Neural progenitor cell (in vitro differentiated cells): ENCODE data around the gene WWOX. TPM values are rescaled to one million over a fixed set of nuclear protein-coding genes. Genes with fewer than 3 reads are reported as not detected.
"Not testable (repeated sequence)": the region's sequence is repeated elsewhere in the genome, so short reads cannot be mapped to it uniquely, and the experiment has no call there.

Source experiments
- DNase-seq: peaks from one replicate; pipeline ENCODE4 v3.0.0-alpha.2; 2016; ENCODE audit warnings: low spot score
- H2AFZ ChIP-seq: fragments of 200-600 bp; sonication (generic); replicated peaks from 2 replicates; pipeline ENCODE4 v1.6.1; 2016; ENCODE audit warnings: antibody characterized with exemption
- H3F3A ChIP-seq: fragments of 200-600 bp; sonication (generic); 2 replicates; pipeline ENCODE4 v1.6.1; 2016; ENCODE audit warnings: antibody characterized with exemption, low read depth
- H3K27ac ChIP-seq: fragments of 200-600 bp; sonication (generic); 2 replicates; pipeline ENCODE4 v1.5.1; 2016; ENCODE audit warnings: mild to moderate bottlenecking
- H3K27me3 ChIP-seq: fragments of 200-600 bp; sonication (generic); 2 replicates; pipeline ENCODE4 v1.6.1; 2016; ENCODE audit warnings: mild to moderate bottlenecking, moderate library complexity
- H3K36me3 ChIP-seq: fragments of 200-600 bp; sonication (generic); 2 replicates; pipeline ENCODE4 v1.5.1; 2016
- H3K4me1 ChIP-seq: fragments of 200-600 bp; sonication (generic); 2 replicates; pipeline ENCODE4 v1.6.1; 2016; ENCODE audit warnings: mixed run types
- H3K4me2 ChIP-seq: fragments of 200-600 bp; sonication (generic); 2 replicates; pipeline ENCODE4 v1.6.1; 2016
- H3K4me3 ChIP-seq: fragments of 200-600 bp; sonication (generic); 2 replicates; pipeline ENCODE4 v1.5.1; 2016
- H3K79me2 ChIP-seq: fragments of 200-600 bp; sonication (generic); 2 replicates; pipeline ENCODE4 v1.6.1; 2016; ENCODE audit warnings: low read depth
- H3K9ac ChIP-seq: fragments of 200-600 bp; sonication (generic); 2 replicates; pipeline ENCODE4 v1.6.1; 2016
- H3K9me3 ChIP-seq: fragments of 200-600 bp; sonication (generic); 2 replicates; pipeline ENCODE4 v1.5.1; 2016; ENCODE audit warnings: low read depth
- H4K20me1 ChIP-seq: fragments of 200-600 bp; sonication (generic); 2 replicates; pipeline ENCODE4 v1.6.1; 2016; ENCODE audit warnings: low read depth
- H3K27ac Mint-ChIP-seq: 3 replicates; pipeline ENCODE4 v1.8.0; 2021; ENCODE audit warnings: mixed read lengths
- H3K27me3 Mint-ChIP-seq: 2 replicates; pipeline ENCODE4 v1.8.0; 2022; ENCODE audit warnings: low read depth, mild to moderate bottlenecking, inconsistent platforms, moderate library complexity, mixed read lengths; ENCODE audit not compliant: insufficient read depth
- H3K36me3 Mint-ChIP-seq: 3 replicates; pipeline ENCODE4 v1.8.0; 2021; ENCODE audit warnings: mixed read lengths
- H3K4me1 Mint-ChIP-seq: 3 replicates; pipeline ENCODE4 v1.8.0; 2021; ENCODE audit warnings: mixed read lengths
- H3K4me3 Mint-ChIP-seq: 3 replicates; pipeline ENCODE4 v1.8.0; 2021; ENCODE audit warnings: mild to moderate bottlenecking, moderate library complexity, mixed read lengths
- H3K9me3 Mint-ChIP-seq: 3 replicates; pipeline ENCODE4 v1.8.0; 2020; ENCODE audit warnings: mixed read lengths
- EZH2 ChIP-seq: fragments of 200-600 bp; sonication (generic); IDR thresholded peaks from 2 replicates; pipeline ENCODE4 v1.6.1; 2017; ENCODE audit warnings: antibody characterized with exemption, mild to moderate bottlenecking, moderate library complexity
- EZH2phosphoT487 ChIP-seq: fragments of 200-600 bp; sonication (generic); IDR thresholded peaks from 2 replicates; pipeline ENCODE4 v1.6.1; 2017; ENCODE audit warnings: antibody characterized with exemption
- total RNA-seq: library from RNA; depleted of rRNA; stranded (reverse); fragments of >200 nt; gene quantifications from 2 replicates; pipeline ENCODE4 v1.2.3, GENCODE V29; 2015; ENCODE audit warnings: low replicate concordance
- TF ChIP-seq, protein P1 (sequence below): fragments of 200-600 bp; sonication (generic); IDR thresholded peaks from 2 replicates; pipeline ENCODE4 v1.5.1; 2017; ENCODE audit warnings: antibody characterized with exemption, mild to moderate bottlenecking

WWOX gene
- total RNA-seq, 1 donor from 2014 or later = 63.7 TPM

DNA sequence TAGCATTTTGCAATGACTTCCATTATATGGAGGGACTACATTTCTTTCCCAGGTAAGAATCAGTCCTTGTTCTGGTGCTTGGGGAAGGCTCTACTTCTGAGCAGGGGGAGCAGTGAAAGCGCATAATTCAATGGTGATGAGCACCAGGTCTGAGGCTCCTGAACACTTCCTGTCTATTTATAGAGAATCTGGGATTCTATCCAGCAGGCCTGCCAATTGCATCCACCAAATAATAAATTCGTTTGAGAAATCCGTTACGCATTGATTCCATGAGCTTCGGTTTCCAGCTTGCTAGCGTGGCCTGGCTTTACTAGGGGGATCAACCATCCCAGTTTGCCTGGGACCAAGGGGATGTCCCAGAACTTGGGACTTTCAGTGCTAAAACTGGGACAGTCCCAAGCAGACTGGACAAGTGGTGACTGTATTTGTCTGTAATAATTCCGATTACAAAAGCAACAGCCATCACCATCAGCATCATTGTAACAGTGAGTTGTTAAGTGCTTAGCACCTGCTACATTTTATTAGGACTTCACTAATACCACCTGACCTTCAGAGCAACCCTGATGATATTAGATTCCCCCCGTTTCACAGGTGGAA, 1151.1 kb downstream of the WWOX start:
- H3K4me3 Mint-ChIP-seq = no peak overlapping the region
- Histone ChIP-seq H3K79me2 (no peaks in the 10 kb centered on the region), H3K36me3 (no peaks in the 10 kb centered on the region), H3F3A (peaks cover 4% of the 10 kb centered on the region), H3K4me2 (no peak overlapping the region), H3K4me1 (peaks cover 22% of the 10 kb centered on the region), H3K27ac (no peak overlapping the region), H3K27me3 (no peaks in the 10 kb centered on the region), H4K20me1 (no peaks in the 10 kb centered on the region), H3K4me3 (no peak overlapping the region), H2AFZ (no peak overlapping the region), H3K9me3 (no peaks in the 10 kb centered on the region), H3K9ac (no peak overlapping the region)
- H3K36me3 Mint-ChIP-seq = no peaks in the 10 kb centered on the region
- no peaks in the 10 kb centered on the region for H3K27me3 Mint-ChIP-seq
- peaks cover 3% of the 10 kb centered on the region for H3K9me3 Mint-ChIP-seq
- no peak for DNase-seq
- peaks cover 10% of the 10 kb centered on the region for H3K4me1 Mint-ChIP-seq
- TF ChIP-seq EZH2 = no peak
- H3K27ac Mint-ChIP-seq = no peak overlapping the region

DNA sequence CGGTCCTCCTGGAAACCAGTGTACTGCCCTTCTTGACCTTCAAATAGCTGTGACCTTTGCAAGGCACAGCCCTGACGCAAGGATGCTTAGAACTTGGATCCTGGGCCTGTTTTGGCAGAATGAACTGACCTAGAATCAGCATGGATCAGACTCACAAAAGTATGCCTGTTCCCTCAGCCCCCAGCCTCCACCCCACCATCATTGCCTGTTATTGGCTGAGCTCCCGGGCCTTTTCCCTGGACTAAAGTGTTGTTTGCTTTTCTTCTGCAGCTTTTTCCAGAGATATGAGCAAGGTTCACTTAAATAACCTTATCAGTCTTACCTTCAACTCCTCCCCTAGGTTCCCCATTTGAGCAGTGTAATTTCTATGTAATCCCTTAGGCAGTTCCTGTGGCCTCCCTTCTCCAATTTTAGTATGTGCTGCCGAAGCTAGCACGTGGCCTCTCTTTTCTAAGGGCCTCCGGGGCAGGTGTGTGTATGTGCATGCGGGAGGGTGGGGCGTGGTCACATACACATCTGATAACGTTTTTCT, 1153.7 kb downstream of the WWOX start:
- H2AFZ ChIP-seq = no peak overlapping the region
- no peak for TF ChIP-seq EZH2
- no peak for TF ChIP-seq EZH2phosphoT487
- TF ChIP-seq, protein P1, sequence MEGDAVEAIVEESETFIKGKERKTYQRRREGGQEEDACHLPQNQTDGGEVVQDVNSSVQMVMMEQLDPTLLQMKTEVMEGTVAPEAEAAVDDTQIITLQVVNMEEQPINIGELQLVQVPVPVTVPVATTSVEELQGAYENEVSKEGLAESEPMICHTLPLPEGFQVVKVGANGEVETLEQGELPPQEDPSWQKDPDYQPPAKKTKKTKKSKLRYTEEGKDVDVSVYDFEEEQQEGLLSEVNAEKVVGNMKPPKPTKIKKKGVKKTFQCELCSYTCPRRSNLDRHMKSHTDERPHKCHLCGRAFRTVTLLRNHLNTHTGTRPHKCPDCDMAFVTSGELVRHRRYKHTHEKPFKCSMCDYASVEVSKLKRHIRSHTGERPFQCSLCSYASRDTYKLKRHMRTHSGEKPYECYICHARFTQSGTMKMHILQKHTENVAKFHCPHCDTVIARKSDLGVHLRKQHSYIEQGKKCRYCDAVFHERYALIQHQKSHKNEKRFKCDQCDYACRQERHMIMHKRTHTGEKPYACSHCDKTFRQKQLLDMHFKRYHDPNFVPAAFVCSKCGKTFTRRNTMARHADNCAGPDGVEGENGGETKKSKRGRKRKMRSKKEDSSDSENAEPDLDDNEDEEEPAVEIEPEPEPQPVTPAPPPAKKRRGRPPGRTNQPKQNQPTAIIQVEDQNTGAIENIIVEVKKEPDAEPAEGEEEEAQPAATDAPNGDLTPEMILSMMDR = no peak

DNA sequence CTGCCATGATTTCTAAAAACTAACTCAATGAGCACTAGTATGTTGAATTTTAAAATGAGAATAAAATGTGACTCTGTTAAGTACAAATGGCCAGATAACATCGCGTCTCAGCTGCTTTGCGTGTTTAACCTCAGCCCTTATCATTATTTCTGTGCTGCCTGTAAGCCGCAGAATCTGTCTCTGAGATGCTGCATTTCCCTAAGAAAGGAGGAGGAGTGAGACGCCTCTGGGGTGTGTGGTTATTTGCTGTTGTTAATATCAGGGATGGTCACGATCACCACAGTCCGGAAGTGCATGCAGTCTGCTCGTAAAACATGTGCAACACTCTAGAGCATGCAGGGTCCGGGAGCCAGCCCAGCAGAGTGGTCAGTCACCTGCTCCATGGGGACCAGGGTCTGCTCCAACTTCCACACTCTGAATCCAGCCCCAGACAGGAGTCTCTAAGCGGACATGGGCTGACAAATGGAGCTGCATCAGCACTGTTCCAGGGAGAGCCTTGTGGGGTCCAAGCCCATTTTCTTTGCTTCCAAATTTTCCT, 1158.6 kb downstream of the WWOX start:
- Histone ChIP-seq H3K79me2 (no peaks in the 10 kb centered on the region), H3K4me3 (no peak overlapping the region), H3K4me1 (no peaks in the 10 kb centered on the region), H3K9me3 (no peaks in the 10 kb centered on the region), H3K27me3 (no peaks in the 10 kb centered on the region), H3K27ac (no peak overlapping the region), H3K9ac (no peak overlapping the region), H2AFZ (no peak overlapping the region), H3K36me3 (no peaks in the 10 kb centered on the region), H3F3A (no peaks in the 10 kb centered on the region), H3K4me2 (no peak overlapping the region), H4K20me1 (no peaks in the 10 kb centered on the region)
- no peak overlapping the region for H3K27ac Mint-ChIP-seq
- peaks cover 5% of the 10 kb centered on the region for H3K27me3 Mint-ChIP-seq
- no peak overlapping the region for H3K4me3 Mint-ChIP-seq
- DNase-seq = no peak
- H3K36me3 Mint-ChIP-seq = no peaks in the 10 kb centered on the region
- H3K4me1 Mint-ChIP-seq = peaks cover 9% of the 10 kb centered on the region
- no peaks in the 10 kb centered on the region for H3K9me3 Mint-ChIP-seq
- TF ChIP-seq, protein P1 = no peak
- no peak for TF ChIP-seq EZH2phosphoT487
- TF ChIP-seq EZH2 = no peak

More for the DNA sequence above, 1153.7 kb downstream of the WWOX start:
- Histone ChIP-seq H3K9ac (no peak overlapping the region), H3K4me3 (no peak overlapping the region), H3K4me2 (no peak overlapping the region), H3K27ac (no peak overlapping the region), H3K27me3 (no peaks in the 10 kb centered on the region), H3K9me3 (no peaks in the 10 kb centered on the region), H3K36me3 (no peaks in the 10 kb centered on the region), H4K20me1 (no peaks in the 10 kb centered on the region), H3K79me2 (no peaks in the 10 kb centered on the region), H3K4me1 (peaks cover 11% of the 10 kb centered on the region), H3F3A (no peaks in the 10 kb centered on the region)
- H3K4me3 Mint-ChIP-seq = no peak overlapping the region
- no peak overlapping the region for H3K27ac Mint-ChIP-seq
- H3K27me3 Mint-ChIP-seq = no peaks in the 10 kb centered on the region
- H3K4me1 Mint-ChIP-seq = peaks cover 10% of the 10 kb centered on the region
- no peak for DNase-seq
- H3K36me3 Mint-ChIP-seq = no peaks in the 10 kb centered on the region
- no peaks in the 10 kb centered on the region for H3K9me3 Mint-ChIP-seq

DNA sequence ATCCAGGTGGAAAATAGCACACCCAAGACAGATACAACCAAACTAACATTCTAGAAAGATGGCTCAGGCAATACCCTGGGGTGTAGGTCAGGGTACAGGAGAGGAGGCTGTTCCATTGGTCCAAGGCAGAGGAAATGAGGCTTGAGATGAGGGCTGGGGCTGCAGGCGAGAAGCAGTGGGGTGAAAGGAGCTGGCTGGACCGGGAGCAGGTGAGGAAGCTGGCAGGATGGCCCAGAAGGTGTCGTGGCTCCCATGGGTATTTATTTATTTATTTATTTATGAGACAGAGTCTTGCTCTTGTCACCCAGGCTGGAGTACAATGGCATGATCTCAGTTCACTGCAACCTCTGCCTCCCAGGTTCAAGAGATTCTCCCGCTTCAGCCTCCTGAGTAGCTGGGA, 1161.4 kb downstream of the WWOX start:
- H3K4me2 ChIP-seq, H3K9me3 ChIP-seq, H3K4me3 ChIP-seq, H3K4me1 ChIP-seq, H3K9ac ChIP-seq, DNase-seq, H3K27ac ChIP-seq, H3K4me1 Mint-ChIP-seq, H3K9me3 Mint-ChIP-seq, H4K20me1 ChIP-seq, H3F3A ChIP-seq, H3K79me2 ChIP-seq, H3K27me3 Mint-ChIP-seq, H3K36me3 Mint-ChIP-seq, H3K36me3 ChIP-seq, H3K27ac Mint-ChIP-seq, H2AFZ ChIP-seq, H3K27me3 ChIP-seq: not testable (repeated sequence)
- H3K4me3 Mint-ChIP-seq = peak overlapping the region; percentile 44
